Myometrial cell (primary cell): ENCODE measurements around the gene ELOVL7. TPM values are rescaled to one million over a fixed set of nuclear protein-coding genes. Genes with fewer than 3 reads are reported as not detected.

Source experiments
- total RNA-seq: library from RNA; depleted of rRNA; stranded (reverse); fragments of >200 nt; gene quantifications from 2 replicates; pipeline ENCODE4 v1.2.3, GENCODE V29; 2015

Gene ELOVL7
- total RNA-seq, result not detected in 2 replicates

DNA sequence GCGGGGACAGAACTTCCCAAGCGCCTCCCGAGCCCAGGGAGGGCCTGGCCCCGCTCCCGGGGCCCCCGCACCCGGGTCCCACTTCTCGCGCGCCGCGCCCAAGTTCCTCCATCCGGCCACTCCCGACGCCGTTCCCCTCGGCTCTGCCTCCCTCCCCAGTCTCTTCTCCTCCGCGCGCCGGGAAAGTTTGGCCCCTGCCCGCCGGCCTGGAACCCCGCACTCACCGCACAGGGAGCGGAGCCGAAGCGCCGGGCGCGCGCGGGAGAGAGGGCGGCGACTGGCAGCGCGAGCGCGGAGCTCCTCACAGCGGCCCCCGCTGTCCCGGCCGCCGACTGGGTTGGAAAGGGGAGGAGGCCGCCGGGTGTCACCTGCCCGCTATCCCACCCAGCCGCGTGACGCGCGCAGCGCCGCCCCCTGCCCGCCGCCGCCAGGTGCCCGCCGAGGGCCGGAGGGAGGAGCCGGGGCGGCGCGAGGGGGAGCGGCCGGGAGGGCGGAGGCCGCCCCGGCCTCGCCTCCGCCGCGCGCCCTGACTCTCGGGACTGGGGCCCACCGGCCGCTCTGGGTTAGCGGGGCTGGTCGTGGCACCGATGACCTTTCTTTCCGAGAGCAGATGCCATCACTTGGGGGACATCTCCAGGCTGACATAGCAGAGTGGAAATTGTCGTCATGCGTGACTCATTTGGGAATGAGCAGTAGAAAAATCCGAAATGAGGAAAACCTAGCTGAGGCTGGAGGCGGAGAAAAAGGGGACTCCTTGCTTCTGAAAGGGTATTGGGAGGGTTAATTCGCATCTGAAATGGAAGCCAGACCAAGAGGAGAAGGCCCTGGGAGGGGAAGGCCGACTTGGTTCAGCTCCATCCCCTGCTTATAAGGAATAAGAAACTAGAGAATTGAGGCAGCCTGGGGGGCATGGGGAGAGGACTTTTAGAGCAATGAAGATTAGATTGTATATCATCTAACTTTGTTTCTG lies at the start of gene ELOVL7:
Gene ELOVL7 (minus strand): TSS at position 334 of the 970 bp plus-strand sequence. CDS start 56,872 bp downstream, outside the sequence.

Other genes starting within 250 kb of the ELOVL7 start
- 9.5 and 11.9 TPM in 2 replicates for gene DEPDC1B, start 144.1 kb downstream of the ELOVL7 start, total RNA-seq
- gene ERCC8, start 100.8 kb upstream of the ELOVL7 start, total RNA-seq, result 12.2 and 21.0 TPM in 2 replicates
- 32.3 and 45.8 TPM in 2 replicates for gene NDUFAF2, start 100.9 kb upstream of the ELOVL7 start, total RNA-seq